ENCODE data around the gene RRM2.

Gene RRM2

GRCh38 chr2:10122500-10123280, at the start of gene RRM2:
Gene RRM2 (plus strand): TSS chr2:10122739. CDS start chr2:10122799, 60 bp downstream.
- DNase-seq = no peak

GRCh38 chr2:10073706-10074105, 48.8 kb upstream of the RRM2 start:
- no peak for DNase-seq

- no peak for DNase-seq
Observed at GRCh38 chr2:10075101-10075500, 47.4 kb upstream of the RRM2 start.

- DNase-seq = no peak
Observed at GRCh38 chr2:10075571-10076209, 46.8 kb upstream of the RRM2 start.

- no peak for DNase-seq
Observed at GRCh38 chr2:10076511-10076910, 46.0 kb upstream of the RRM2 start.

GRCh38 chr2:10076988-10077527, 45.5 kb upstream of the RRM2 start:
- no peak for DNase-seq

GRCh38 chr2:10078001-10078400, 44.5 kb upstream of the RRM2 start:
- no peak for DNase-seq

- DNase-seq = no peak
Observed at GRCh38 chr2:10078704-10079265, 43.8 kb upstream of the RRM2 start.

- no peak for DNase-seq
Observed at GRCh38 chr2:10079266-10079869, 43.2 kb upstream of the RRM2 start.

- DNase-seq = no peak
Observed at GRCh38 chr2:10079870-10080535, 42.5 kb upstream of the RRM2 start, which contains the start of gene CYS1. Gene CYS1 (minus strand): TSS chr2:10080411. CDS start chr2:10080223, 188 bp downstream.

GRCh38 chr2:10080536-10081304, 41.8 kb upstream of the RRM2 start:
- DNase-seq = no peak

GRCh38 chr2:10083046-10083445, 39.5 kb upstream of the RRM2 start:
- DNase-seq = no peak

GRCh38 chr2:10083692-10084211, 38.8 kb upstream of the RRM2 start:
- no peak for DNase-seq

GRCh38 chr2:10084223-10084865, 38.2 kb upstream of the RRM2 start:
- no peak for DNase-seq

GRCh38 chr2:10085043-10085667, 37.4 kb upstream of the RRM2 start:
- DNase-seq = no peak

- DNase-seq = no peak
Observed at GRCh38 chr2:10085668-10086059, 36.9 kb upstream of the RRM2 start.

GRCh38 chr2:10086950-10087349, 35.6 kb upstream of the RRM2 start:
- no peak for DNase-seq

- DNase-seq = no peak
Observed at GRCh38 chr2:10087360-10087759, 35.2 kb upstream of the RRM2 start.

- DNase-seq = no peak
Observed at GRCh38 chr2:10089565-10090190, 32.9 kb upstream of the RRM2 start.

Data from cortex of kidney (tissue), 1 donor.